Chondrocyte (in vitro differentiated cells): ENCODE results near the gene PLCB3. TPM values are rescaled to one million over a fixed set of nuclear protein-coding genes. Genes with fewer than 3 reads are reported as not detected.

ENCODE experiments used
- DNase-seq: peaks from one replicate; pipeline ENCODE4 v3.0.0; 2021; ENCODE audit warnings: mixed read lengths, low spot score
- H3K27ac Mint-ChIP-seq: one replicate; pipeline ENCODE4 v1.8.0; 2021; ENCODE audit warnings: mild to moderate bottlenecking, moderate library complexity, mixed read lengths; ENCODE audit not compliant: unreplicated experiment
- H3K27me3 Mint-ChIP-seq: 2 replicates; pipeline ENCODE4 v1.8.0; 2021; ENCODE audit warnings: low read depth, mixed read lengths
- H3K36me3 Mint-ChIP-seq: 2 replicates; pipeline ENCODE4 v1.8.0; 2021; ENCODE audit warnings: low read depth, mixed read lengths
- H3K4me1 Mint-ChIP-seq: 2 replicates; pipeline ENCODE4 v1.8.0; 2021; ENCODE audit warnings: low read depth, mild to moderate bottlenecking, mixed read lengths
- H3K4me3 Mint-ChIP-seq: one replicate; pipeline ENCODE4 v1.8.0; 2021; ENCODE audit warnings: mild to moderate bottlenecking, moderate library complexity, mixed read lengths; ENCODE audit not compliant: unreplicated experiment
- H3K9me3 Mint-ChIP-seq: 2 replicates; pipeline ENCODE4 v1.8.0; 2021; ENCODE audit warnings: low read depth, mixed read lengths
- CTCF ChIP-seq: fragments of 200-600 bp; sonication (generic); IDR thresholded peaks from 2 replicates; pipeline ENCODE4 v1.5.0; 2021; ENCODE audit warnings: antibody characterized with exemption, mild to moderate bottlenecking, moderate library complexity
- total RNA-seq: library from RNA; stranded (reverse); gene quantifications from 3 replicates; pipeline ENCODE4 v1.2.1, GENCODE V29; 2021

PLCB3 gene
- total RNA-seq, 1 donor from 2014 or later = 47.2 TPM

- Mint-ChIP-seq H3K4me1 (peaks cover 19% of the 10 kb centered on the region), H3K36me3 (no peaks in the 10 kb centered on the region), H3K27ac (no peak overlapping the region), H3K4me3 (peak overlapping the region; percentile 51), H3K27me3 (peaks cover 10% of the 10 kb centered on the region), H3K9me3 (no peaks in the 10 kb centered on the region)
- no peak for TF ChIP-seq CTCF
- no peak for DNase-seq
These were observed 40.6 kb downstream of the PLCB3 start for GRCh38 chr11:64291752-64292459.

- peaks cover 16% of the 10 kb centered on the region for H3K4me1 Mint-ChIP-seq
- H3K4me3 Mint-ChIP-seq = peak overlapping the region; percentile 51
- no peak for DNase-seq
- no peak overlapping the region for H3K27ac Mint-ChIP-seq
- H3K36me3 Mint-ChIP-seq = no peaks in the 10 kb centered on the region
- TF ChIP-seq CTCF = no peak
- no peaks in the 10 kb centered on the region for H3K9me3 Mint-ChIP-seq
- H3K27me3 Mint-ChIP-seq = peaks cover 16% of the 10 kb centered on the region
These were observed 41.3 kb downstream of the PLCB3 start for GRCh38 chr11:64292460-64293254.

GRCh38 chr11:64294774-64295173 lies 43.4 kb downstream of the PLCB3 start:
- DNase-seq = no peak
- H3K36me3 Mint-ChIP-seq = no peaks in the 10 kb centered on the region
- H3K27ac Mint-ChIP-seq = peak overlapping the region; percentile 90
- H3K9me3 Mint-ChIP-seq = no peaks in the 10 kb centered on the region
- peaks cover 26% of the 10 kb centered on the region for H3K27me3 Mint-ChIP-seq
- no peak for TF ChIP-seq CTCF
- peaks cover 19% of the 10 kb centered on the region for H3K4me1 Mint-ChIP-seq
- H3K4me3 Mint-ChIP-seq = no peak overlapping the region

GRCh38 chr11:64295760-64296159 lies 44.4 kb downstream of the PLCB3 start:
- no peaks in the 10 kb centered on the region for H3K36me3 Mint-ChIP-seq
- H3K27ac Mint-ChIP-seq = no peak overlapping the region
- DNase-seq = no peak
- peaks cover 27% of the 10 kb centered on the region for H3K27me3 Mint-ChIP-seq
- no peak overlapping the region for H3K4me3 Mint-ChIP-seq
- H3K9me3 Mint-ChIP-seq = no peaks in the 10 kb centered on the region
- TF ChIP-seq CTCF = no peak
- peaks cover 24% of the 10 kb centered on the region for H3K4me1 Mint-ChIP-seq

GRCh38 chr11:64296236-64296635 lies 44.9 kb downstream of the PLCB3 start:
- DNase-seq = no peak
- no peak for TF ChIP-seq CTCF
- Mint-ChIP-seq H3K27ac (no peak overlapping the region), H3K4me3 (no peak overlapping the region), H3K36me3 (no peaks in the 10 kb centered on the region), H3K9me3 (no peaks in the 10 kb centered on the region), H3K27me3 (peaks cover 27% of the 10 kb centered on the region), H3K4me1 (peaks cover 25% of the 10 kb centered on the region)
